ENCODE data around the gene ZNF425. TPM values are rescaled to one million over a fixed set of nuclear protein-coding genes. Genes with fewer than 3 reads are reported as not detected.

ZNF425 gene
- total and polyA plus RNA-seq, 9 of the 15 experiments (the other 6 are each of a cell fraction or from before 2014, with no cell fraction given) = 0.03 to 0.89 (median 0.54) TPM

DNA sequence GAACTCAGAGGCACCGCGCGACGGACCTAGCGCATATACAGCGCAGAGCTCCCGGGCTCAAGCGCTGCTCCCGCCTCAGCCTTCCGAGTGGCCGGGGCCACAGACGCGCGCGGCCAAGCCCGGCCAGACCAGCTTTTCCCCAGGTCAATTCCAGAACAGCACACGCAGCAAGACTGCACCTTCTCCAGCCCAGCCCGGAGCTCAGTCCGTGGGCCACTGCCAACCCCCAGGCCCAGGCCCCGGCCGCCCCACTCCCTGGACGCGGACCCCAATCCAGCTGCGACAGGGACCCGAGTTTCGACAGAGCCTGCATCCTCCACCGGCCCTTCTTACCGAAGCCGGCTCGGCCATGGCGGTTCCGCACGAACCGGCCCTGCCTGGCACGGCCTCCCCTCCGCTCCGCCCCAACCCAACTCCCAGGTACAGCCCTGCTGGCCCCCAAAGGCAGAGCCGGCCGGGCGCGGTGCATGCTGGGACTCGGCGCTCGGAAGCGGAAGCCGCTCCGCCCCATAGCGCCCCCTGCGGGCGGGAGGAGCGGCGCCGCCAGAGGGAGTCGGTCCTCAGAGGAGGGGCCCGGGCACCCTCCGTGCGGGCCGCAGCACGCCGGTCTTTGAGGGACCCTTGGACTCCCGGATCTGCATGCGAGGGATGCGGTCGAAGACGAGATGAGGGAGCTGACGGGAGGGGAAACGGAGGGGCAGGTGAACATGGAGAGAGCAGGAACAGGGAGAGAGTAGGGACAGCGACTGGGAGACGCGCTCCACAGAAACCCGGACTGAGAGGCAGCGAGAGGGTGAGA is at the start of gene ZNF425 (continued):
- TF ChIP-seq, protein P1, sequence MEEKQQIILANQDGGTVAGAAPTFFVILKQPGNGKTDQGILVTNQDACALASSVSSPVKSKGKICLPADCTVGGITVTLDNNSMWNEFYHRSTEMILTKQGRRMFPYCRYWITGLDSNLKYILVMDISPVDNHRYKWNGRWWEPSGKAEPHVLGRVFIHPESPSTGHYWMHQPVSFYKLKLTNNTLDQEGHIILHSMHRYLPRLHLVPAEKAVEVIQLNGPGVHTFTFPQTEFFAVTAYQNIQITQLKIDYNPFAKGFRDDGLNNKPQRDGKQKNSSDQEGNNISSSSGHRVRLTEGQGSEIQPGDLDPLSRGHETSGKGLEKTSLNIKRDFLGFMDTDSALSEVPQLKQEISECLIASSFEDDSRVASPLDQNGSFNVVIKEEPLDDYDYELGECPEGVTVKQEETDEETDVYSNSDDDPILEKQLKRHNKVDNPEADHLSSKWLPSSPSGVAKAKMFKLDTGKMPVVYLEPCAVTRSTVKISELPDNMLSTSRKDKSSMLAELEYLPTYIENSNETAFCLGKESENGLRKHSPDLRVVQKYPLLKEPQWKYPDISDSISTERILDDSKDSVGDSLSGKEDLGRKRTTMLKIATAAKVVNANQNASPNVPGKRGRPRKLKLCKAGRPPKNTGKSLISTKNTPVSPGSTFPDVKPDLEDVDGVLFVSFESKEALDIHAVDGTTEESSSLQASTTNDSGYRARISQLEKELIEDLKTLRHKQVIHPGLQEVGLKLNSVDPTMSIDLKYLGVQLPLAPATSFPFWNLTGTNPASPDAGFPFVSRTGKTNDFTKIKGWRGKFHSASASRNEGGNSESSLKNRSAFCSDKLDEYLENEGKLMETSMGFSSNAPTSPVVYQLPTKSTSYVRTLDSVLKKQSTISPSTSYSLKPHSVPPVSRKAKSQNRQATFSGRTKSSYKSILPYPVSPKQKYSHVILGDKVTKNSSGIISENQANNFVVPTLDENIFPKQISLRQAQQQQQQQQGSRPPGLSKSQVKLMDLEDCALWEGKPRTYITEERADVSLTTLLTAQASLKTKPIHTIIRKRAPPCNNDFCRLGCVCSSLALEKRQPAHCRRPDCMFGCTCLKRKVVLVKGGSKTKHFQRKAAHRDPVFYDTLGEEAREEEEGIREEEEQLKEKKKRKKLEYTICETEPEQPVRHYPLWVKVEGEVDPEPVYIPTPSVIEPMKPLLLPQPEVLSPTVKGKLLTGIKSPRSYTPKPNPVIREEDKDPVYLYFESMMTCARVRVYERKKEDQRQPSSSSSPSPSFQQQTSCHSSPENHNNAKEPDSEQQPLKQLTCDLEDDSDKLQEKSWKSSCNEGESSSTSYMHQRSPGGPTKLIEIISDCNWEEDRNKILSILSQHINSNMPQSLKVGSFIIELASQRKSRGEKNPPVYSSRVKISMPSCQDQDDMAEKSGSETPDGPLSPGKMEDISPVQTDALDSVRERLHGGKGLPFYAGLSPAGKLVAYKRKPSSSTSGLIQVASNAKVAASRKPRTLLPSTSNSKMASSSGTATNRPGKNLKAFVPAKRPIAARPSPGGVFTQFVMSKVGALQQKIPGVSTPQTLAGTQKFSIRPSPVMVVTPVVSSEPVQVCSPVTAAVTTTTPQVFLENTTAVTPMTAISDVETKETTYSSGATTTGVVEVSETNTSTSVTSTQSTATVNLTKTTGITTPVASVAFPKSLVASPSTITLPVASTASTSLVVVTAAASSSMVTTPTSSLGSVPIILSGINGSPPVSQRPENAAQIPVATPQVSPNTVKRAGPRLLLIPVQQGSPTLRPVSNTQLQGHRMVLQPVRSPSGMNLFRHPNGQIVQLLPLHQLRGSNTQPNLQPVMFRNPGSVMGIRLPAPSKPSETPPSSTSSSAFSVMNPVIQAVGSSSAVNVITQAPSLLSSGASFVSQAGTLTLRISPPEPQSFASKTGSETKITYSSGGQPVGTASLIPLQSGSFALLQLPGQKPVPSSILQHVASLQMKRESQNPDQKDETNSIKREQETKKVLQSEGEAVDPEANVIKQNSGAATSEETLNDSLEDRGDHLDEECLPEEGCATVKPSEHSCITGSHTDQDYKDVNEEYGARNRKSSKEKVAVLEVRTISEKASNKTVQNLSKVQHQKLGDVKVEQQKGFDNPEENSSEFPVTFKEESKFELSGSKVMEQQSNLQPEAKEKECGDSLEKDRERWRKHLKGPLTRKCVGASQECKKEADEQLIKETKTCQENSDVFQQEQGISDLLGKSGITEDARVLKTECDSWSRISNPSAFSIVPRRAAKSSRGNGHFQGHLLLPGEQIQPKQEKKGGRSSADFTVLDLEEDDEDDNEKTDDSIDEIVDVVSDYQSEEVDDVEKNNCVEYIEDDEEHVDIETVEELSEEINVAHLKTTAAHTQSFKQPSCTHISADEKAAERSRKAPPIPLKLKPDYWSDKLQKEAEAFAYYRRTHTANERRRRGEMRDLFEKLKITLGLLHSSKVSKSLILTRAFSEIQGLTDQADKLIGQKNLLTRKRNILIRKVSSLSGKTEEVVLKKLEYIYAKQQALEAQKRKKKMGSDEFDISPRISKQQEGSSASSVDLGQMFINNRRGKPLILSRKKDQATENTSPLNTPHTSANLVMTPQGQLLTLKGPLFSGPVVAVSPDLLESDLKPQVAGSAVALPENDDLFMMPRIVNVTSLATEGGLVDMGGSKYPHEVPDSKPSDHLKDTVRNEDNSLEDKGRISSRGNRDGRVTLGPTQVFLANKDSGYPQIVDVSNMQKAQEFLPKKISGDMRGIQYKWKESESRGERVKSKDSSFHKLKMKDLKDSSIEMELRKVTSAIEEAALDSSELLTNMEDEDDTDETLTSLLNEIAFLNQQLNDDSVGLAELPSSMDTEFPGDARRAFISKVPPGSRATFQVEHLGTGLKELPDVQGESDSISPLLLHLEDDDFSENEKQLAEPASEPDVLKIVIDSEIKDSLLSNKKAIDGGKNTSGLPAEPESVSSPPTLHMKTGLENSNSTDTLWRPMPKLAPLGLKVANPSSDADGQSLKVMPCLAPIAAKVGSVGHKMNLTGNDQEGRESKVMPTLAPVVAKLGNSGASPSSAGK (IDR thresholded peaks at IDR 0.05) = no peak; the same call in 1 of the 2 replicates
- TF ChIP-seq ZNF217 (CRISPR knock-in tag; IDR thresholded peaks at IDR 0.05) (no peak), SP2 (IDR thresholded peaks at IDR 0.05; ENCODE audit: extremely low read depth, low read depth, low read length, poor library complexity, severe bottlenecking) (peak; percentile 73), MAFF (IDR thresholded peaks at IDR 0.05; ENCODE audit: low read length) (no peak), ZNF184 (CRISPR knock-in tag; IDR thresholded peaks at IDR 0.05) (no peak), ZNF668 (CRISPR knock-in tag; IDR thresholded peaks at IDR 0.05) (no peak), ZNF347 (CRISPR knock-in tag; IDR thresholded peaks at IDR 0.05; ENCODE audit: low read depth) (peak; percentile 9; the same call in 1 of the 2 replicates), SMAD1 (IDR thresholded peaks at IDR 0.05; ENCODE audit: low read depth, low read length, partially characterized antibody) (peak; percentile 90), PHB (CRISPR knock-in tag; IDR thresholded peaks at IDR 0.05) (peak; percentile 92), ZC3H8 (IDR thresholded peaks at IDR 0.05) (peak; percentile 84; the same call in 1 of the 2 replicates), PPARD (CRISPR knock-in tag; IDR thresholded peaks at IDR 0.05) (no peak), ZNF174 (CRISPR knock-in tag; IDR thresholded peaks at IDR 0.05) (no peak), ZNF583 (CRISPR knock-in tag; IDR thresholded peaks at IDR 0.05) (no peak; the same call in 1 of the 2 replicates), FUS (optimal IDR thresholded peaks at IDR 0.05; ENCODE audit: low read depth, low read length) (peak; percentile 98), USF1 (CRISPR knock-in tag; IDR thresholded peaks at IDR 0.05) (no peak)
- TF ChIP-seq, protein P2, sequence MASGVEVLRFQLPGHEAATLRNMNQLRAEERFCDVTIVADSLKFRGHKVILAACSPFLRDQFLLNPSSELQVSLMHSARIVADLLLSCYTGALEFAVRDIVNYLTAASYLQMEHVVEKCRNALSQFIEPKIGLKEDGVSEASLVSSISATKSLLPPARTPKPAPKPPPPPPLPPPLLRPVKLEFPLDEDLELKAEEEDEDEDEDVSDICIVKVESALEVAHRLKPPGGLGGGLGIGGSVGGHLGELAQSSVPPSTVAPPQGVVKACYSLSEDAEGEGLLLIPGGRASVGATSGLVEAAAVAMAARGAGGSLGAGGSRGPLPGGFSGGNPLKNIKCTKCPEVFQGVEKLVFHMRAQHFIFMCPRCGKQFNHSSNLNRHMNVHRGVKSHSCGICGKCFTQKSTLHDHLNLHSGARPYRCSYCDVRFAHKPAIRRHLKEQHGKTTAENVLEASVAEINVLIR (CRISPR knock-in tag; IDR thresholded peaks at IDR 0.05) = no peak

Measured in K562 (cell line).